Loucy (cell line): ENCODE results near the gene DRD2.

ENCODE experiments used
- H2AFZ ChIP-seq: fragments of 200-600 bp; sonication (generic); 2 replicates; pipeline ENCODE4 v1.6.0; 2016; ENCODE audit warnings: antibody characterized with exemption, mild to moderate bottlenecking, low read length, moderate library complexity
- H3F3A ChIP-seq: fragments of 200-600 bp; 2 replicates; pipeline ENCODE4 v1.6.0; 2016; ENCODE audit warnings: antibody characterized with exemption, low read depth, mild to moderate bottlenecking
- H3K27me3 ChIP-seq: fragments of 200-600 bp; sonication (generic); 2 replicates; pipeline ENCODE4 v1.6.1; 2014; ENCODE audit warnings: low read length, mild to moderate bottlenecking; ENCODE audit not compliant: insufficient read depth, poor library complexity, severe bottlenecking
- H3K36me3 ChIP-seq: fragments of 200-600 bp; sonication (generic); 2 replicates; pipeline ENCODE4 v1.6.1; 2016; ENCODE audit warnings: low read length; ENCODE audit not compliant: insufficient read depth
- H3K4me1 ChIP-seq: fragments of 200-600 bp; sonication (generic); 2 replicates; pipeline ENCODE4 v1.5.1; 2014; ENCODE audit warnings: low read length, mild to moderate bottlenecking; ENCODE audit not compliant: insufficient read depth, poor library complexity, severe bottlenecking
- H3K4me2 ChIP-seq: fragments of 200-600 bp; sonication (generic); 2 replicates; pipeline ENCODE4 v1.6.0; 2014; ENCODE audit warnings: antibody characterized with exemption, low read length, low read depth, mild to moderate bottlenecking; ENCODE audit not compliant: poor library complexity, severe bottlenecking
- H3K4me3 ChIP-seq: fragments of 200-600 bp; sonication (generic); 2 replicates; pipeline ENCODE4 v1.5.1; 2014; ENCODE audit warnings: low read length, mild to moderate bottlenecking, mixed read lengths; ENCODE audit not compliant: poor library complexity, severe bottlenecking
- H3K79me2 ChIP-seq: fragments of 200-600 bp; sonication (generic); 2 replicates; pipeline ENCODE4 v1.6.1; 2014; ENCODE audit warnings: low read length; ENCODE audit not compliant: insufficient read depth
- H3K9ac ChIP-seq: fragments of 200-600 bp; sonication (generic); 2 replicates; pipeline ENCODE4 v1.6.0; 2014; ENCODE audit warnings: mild to moderate bottlenecking, low read depth, low read length, moderate library complexity; ENCODE audit not compliant: poor library complexity, severe bottlenecking
- H3K9me2 ChIP-seq: fragments of 200-600 bp; sonication (generic); replicated peaks from 2 replicates; pipeline ENCODE4 v1.6.1; 2016; ENCODE audit warnings: low read depth, low read length, mixed read lengths
- H3K9me3 ChIP-seq: fragments of 200-600 bp; sonication (generic); 2 replicates; pipeline ENCODE4 v1.6.1; 2014; ENCODE audit warnings: mild to moderate bottlenecking, antibody characterized with exemption, low read length, low read depth; ENCODE audit not compliant: insufficient read depth
- H4K20me1 ChIP-seq: fragments of 200-600 bp; sonication (generic); 2 replicates; pipeline ENCODE4 v1.6.0; 2014; ENCODE audit warnings: antibody characterized with exemption, low read length, mild to moderate bottlenecking; ENCODE audit not compliant: insufficient read depth, poor library complexity, severe bottlenecking
- EZH2phosphoT487 ChIP-seq: fragments of 200-600 bp; IDR thresholded peaks from 2 replicates; pipeline ENCODE4 v1.6.1; 2018; ENCODE audit warnings: antibody characterized with exemption, mild to moderate bottlenecking, moderate library complexity, borderline replicate concordance
- TF ChIP-seq, protein P1 (sequence below): fragments of 200-600 bp; sonication (generic); conservative IDR thresholded peaks from 2 replicates; pipeline ENCODE4 v1.5.1; 2014; ENCODE audit warnings: mild to moderate bottlenecking, antibody characterized with exemption, low read length

The DRD2 gene

DNA sequence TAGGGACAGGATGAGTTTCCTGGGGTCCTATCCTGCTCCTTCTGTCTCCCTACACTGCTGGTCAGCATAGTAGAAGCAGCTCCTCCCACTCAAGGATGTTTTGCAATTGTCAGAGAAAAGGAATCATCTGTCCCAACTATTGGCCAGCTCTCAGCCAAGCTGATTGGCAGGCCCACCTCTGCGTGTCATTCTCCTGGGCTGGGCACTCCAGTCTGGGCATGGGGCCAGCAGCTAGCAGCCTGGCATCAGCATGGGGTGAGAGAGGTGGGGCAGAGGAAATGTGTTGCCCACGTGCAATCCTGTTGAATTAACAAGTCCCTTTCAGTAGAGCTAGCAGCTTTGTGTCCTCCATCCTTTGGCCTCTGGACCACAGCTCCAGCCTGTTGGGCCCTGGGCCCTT, 73.5 kb downstream of the DRD2 start:
- TF ChIP-seq, protein P1, sequence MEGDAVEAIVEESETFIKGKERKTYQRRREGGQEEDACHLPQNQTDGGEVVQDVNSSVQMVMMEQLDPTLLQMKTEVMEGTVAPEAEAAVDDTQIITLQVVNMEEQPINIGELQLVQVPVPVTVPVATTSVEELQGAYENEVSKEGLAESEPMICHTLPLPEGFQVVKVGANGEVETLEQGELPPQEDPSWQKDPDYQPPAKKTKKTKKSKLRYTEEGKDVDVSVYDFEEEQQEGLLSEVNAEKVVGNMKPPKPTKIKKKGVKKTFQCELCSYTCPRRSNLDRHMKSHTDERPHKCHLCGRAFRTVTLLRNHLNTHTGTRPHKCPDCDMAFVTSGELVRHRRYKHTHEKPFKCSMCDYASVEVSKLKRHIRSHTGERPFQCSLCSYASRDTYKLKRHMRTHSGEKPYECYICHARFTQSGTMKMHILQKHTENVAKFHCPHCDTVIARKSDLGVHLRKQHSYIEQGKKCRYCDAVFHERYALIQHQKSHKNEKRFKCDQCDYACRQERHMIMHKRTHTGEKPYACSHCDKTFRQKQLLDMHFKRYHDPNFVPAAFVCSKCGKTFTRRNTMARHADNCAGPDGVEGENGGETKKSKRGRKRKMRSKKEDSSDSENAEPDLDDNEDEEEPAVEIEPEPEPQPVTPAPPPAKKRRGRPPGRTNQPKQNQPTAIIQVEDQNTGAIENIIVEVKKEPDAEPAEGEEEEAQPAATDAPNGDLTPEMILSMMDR = no peak
- no peak for TF ChIP-seq EZH2phosphoT487
- no peak overlapping the region for H3K9ac ChIP-seq
- no peaks in the 10 kb centered on the region for H4K20me1 ChIP-seq
- H3K36me3 ChIP-seq = no peaks in the 10 kb centered on the region
- H3K27me3 ChIP-seq = no peaks in the 10 kb centered on the region
- no peaks in the 10 kb centered on the region for H3F3A ChIP-seq
- no peaks in the 10 kb centered on the region for H3K79me2 ChIP-seq
- no peak overlapping the region for H2AFZ ChIP-seq
- H3K9me2 ChIP-seq = no peaks in the 10 kb centered on the region
- no peaks in the 10 kb centered on the region; the same call in 1 of the 2 replicates for H3K9me3 ChIP-seq
- no peak overlapping the region for H3K4me3 ChIP-seq
- H3K4me1 ChIP-seq = no peaks in the 10 kb centered on the region
- no peak overlapping the region for H3K4me2 ChIP-seq

DNA sequence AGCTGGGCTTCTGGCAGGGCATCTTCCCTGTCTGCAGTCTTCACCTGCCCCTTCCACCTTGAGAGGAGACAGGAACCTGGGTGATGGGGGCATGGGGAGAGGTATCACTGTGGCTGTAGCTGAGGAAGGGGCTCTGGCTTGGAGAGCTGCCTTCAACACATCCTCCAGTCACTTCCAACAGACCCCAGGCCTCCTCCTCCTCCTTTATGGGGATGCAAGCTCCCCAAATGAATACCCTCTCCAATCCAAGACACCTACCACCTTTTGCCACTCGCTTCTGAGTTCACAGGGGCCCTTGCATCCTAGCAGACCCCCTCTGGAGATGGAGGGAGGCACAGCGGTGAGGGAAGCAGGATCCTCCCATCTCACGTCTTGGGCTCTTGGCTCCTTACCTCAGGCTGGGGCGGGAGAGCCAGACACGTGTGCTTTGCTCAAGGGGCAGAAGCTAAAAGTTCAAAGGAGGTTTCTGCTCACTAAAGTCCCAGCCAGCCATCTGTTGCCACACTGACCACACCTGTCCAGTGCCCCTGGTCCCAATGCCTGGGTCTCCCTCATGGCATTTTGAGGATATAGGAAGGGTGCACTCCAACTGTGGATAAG, 74.5 kb downstream of the DRD2 start:
- H3K4me1 ChIP-seq = no peaks in the 10 kb centered on the region
- H4K20me1 ChIP-seq = no peaks in the 10 kb centered on the region
- no peaks in the 10 kb centered on the region for H3K36me3 ChIP-seq
- TF ChIP-seq EZH2phosphoT487 = no peak
- TF ChIP-seq, protein P1 = no peak
- H3K9me2 ChIP-seq = no peaks in the 10 kb centered on the region
- no peaks in the 10 kb centered on the region; the same call in 1 of the 2 replicates for H3K9me3 ChIP-seq
- H3K4me3 ChIP-seq = no peak overlapping the region
- H3K79me2 ChIP-seq = no peaks in the 10 kb centered on the region
- H3F3A ChIP-seq = no peaks in the 10 kb centered on the region
- no peaks in the 10 kb centered on the region for H3K27me3 ChIP-seq
- H3K9ac ChIP-seq = no peak overlapping the region
- no peak overlapping the region for H2AFZ ChIP-seq
- H3K4me2 ChIP-seq = no peak overlapping the region

DNA sequence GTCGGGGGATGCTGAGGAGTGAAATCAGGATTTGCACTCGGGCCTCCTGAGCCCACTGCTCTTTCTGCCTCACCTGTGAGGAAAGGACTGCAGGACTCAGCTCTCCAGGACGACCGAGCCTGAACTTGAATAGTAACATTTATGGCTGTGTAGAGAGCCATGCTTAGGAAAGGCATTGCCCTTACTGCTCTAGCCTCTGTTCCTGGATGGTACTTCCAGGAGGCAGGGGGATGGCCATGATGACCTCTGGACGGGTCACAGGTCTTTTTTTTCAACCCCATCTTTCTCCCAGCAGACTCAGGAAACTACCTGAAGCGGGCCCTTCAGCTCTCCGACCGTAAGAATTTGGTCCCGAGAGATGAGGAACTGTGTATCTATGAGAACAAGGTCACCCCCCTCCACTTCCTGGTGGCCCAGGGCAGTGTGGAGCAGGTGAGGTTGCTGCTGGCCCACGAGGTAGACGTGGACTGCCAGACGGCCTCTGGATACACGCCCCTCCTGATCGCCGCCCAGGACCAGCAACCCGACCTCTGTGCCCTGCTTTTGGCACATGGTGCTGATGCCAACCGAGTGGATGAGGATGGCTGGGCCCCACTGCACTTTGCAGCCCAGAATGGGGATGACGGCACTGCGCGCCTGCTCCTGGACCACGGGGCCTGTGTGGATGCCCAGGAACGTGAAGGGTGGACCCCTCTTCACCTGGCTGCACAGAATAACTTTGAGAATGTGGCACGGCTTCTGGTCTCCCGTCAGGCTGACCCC, 76.3 kb downstream of the DRD2 start:
- Histone ChIP-seq H3K4me3 (no peak overlapping the region), H3F3A (no peaks in the 10 kb centered on the region), H3K4me2 (no peak overlapping the region), H3K27me3 (no peaks in the 10 kb centered on the region), H3K36me3 (no peaks in the 10 kb centered on the region), H3K9ac (no peak overlapping the region), H3K9me3 (no peaks in the 10 kb centered on the region; the same call in 1 of the 2 replicates), H3K4me1 (no peaks in the 10 kb centered on the region), H4K20me1 (no peaks in the 10 kb centered on the region), H3K9me2 (no peaks in the 10 kb centered on the region), H2AFZ (no peak overlapping the region), H3K79me2 (no peaks in the 10 kb centered on the region)
- no peak for TF ChIP-seq EZH2phosphoT487
- TF ChIP-seq, protein P1 = no peak
